GM20431 (cell line): ENCODE measurements around the gene EGFL8.
"Not testable (repeated sequence)": the region's sequence is repeated elsewhere in the genome, so short reads cannot be mapped to it uniquely, and the experiment has no call there.

Source experiments
- in situ Hi-C: fragments of 300-500 bp; cut with MseI, MboI; formaldehyde crosslinking; loops from one replicate; pipeline ENCODE4 v1.15.0; 2020; ENCODE audit warnings: low sequenced_read_pairs; ENCODE audit not compliant: unreplicated experiment

EGFL8 gene

GRCh38 chr6:32181148-32181702 lies 16.8 kb downstream of the EGFL8 start:
- in situ Hi-C loops = no loop called here

GRCh38 chr6:32181915-32182529 lies 17.6 kb downstream of the EGFL8 start:
- in situ Hi-C loops = no loop called here

DNA sequence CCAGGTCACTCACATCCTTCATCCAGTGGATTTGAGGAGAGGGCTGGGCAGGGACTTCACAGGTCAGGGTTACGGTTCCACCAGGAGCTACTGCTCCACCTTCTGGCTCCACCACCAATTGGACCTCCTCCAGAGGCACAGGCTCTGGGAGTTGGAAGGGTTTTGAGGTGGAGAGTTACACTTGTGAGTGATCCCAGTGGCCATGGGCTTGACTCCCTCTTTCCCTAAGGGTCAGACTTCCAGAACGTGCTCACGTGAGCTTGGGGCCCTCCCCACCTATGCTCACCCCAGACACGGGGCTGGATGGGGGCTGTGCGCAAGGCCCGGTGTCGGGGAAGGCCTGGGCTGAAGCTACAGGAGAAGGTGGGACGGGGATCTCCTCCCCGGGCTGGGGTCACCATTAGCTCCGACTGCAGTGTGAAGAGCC lies 18.2 kb downstream of the EGFL8 start:
- in situ Hi-C loops = no loop called here

- in situ Hi-C loops = no loop called here
Measured at GRCh38 chr6:32183030-32183429, 18.6 kb downstream of the EGFL8 start.

GRCh38 chr6:32183483-32184083 lies 19.2 kb downstream of the EGFL8 start:
- in situ Hi-C loops = no loop called here

GRCh38 chr6:32184084-32184640 lies 19.8 kb downstream of the EGFL8 start, which contains the start of gene AGER:
TSS of gene AGER (minus strand) at chr6:32184253. CDS start at chr6:32184222, 31 bp downstream.
- in situ Hi-C loops = no loop called here

GRCh38 chr6:32185681-32186131 lies 21.3 kb downstream of the EGFL8 start:
- in situ Hi-C loops = not testable (repeated sequence)

DNA sequence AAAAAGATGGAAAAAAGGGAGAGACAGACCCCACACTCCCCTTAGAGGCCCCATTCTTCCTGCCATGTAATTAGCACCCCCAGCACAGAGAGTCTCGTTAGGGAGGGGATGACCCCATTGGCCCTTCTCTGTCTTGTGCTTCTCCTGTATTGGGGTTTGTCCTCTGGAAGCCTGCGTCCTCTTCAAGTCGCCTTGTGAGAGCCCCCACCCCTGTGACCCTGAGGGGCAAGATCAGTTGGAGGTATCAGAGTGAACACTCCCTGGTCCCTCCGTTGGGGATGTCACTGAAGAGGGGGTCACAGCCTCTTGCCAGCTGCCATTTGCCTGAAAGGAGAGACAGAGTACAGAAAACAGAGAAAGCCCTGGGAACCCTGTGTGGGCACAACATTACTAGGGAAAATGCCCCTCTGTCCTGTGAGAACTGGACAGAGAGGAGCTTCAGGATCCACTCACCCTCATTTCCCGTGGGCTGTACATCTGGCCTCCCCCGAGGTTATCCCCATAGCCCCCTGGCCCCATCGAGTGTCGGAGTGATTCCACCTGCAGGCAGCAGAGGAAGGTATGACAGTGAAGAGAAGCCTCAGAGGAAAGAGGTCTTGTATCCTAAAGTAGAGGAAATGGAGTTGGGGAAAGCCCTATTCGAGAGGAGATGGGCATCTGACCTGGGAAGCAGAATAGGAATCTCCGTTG lies 21.9 kb downstream of the EGFL8 start:
- in situ Hi-C loops = not testable (repeated sequence)

- in situ Hi-C loops = no loop called here
Measured at GRCh38 chr6:32187009-32187709, 22.8 kb downstream of the EGFL8 start.

- in situ Hi-C loops = not testable (repeated sequence)
Measured at GRCh38 chr6:32187725-32188380, 23.5 kb downstream of the EGFL8 start.

DNA sequence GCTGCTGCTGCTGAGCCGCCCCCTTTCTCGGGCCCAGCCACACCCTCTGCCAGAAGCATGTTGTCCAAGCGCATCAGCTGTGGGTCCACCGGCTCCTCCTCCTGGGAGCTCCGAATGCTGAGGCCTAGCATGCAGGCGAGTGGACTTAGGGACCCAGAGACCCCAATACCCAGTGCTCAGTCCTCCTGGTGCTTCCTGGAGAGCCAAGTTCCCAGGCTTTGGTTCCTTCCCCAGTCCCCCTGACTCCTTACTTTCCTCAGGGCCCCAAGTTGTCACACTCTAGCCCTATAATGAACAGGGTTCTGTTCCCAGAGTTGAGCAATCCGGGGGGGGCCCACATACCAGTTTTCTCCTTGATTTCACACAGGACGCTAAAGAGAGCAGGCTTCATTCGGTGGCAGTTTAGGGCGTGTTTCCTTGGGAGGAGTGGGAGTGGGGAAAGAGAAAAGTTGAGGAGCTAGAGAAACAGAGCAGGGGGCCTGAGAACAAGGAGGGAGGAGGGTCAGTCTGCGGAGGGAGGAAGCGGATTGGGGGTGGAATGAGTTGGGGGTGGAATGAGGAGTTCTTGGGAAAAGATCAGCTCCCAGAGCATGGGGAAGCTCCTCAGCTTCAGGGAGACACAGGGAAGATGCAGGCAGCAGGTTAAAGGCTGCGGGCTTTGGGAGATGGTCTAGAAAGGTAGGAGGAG lies 24.1 kb downstream of the EGFL8 start:
- in situ Hi-C loops = no loop called here

DNA sequence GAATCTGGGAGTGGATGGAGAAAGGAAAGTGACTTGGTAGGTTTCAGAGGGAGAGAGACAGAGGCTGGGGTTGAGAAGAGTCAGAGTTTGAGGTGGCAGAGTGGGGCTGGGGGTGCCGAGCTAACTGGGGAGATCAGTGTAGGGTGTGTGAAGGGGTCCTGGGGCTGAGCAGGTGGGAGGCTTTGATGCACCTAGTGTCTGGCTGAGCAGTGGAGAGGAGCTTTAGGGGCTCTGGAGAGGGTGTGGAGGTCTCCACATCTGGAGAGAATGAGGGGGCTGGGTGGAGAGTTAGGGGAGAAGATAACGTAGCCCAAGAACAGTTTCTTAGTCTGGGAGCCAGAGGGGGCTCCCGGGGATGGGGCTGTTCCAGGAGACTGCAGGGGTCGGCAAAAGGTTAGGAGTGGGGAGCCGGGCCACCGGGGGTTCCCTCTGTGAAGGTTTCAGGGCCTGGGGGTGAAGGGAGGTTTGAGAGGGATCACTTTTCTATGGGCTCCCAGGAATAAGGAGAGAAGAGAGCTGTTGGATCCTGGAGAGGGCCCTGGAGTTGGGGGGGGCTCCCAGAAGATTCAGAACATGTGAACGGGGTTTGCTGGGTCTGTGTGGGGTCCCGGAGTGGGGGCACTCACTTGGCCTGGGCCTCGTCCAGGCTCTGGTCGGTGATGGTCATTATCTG lies 24.8 kb downstream of the EGFL8 start:
- in situ Hi-C loops = no loop called here

- in situ Hi-C loops = no loop called here
Measured at GRCh38 chr6:32189742-32190053, 25.3 kb downstream of the EGFL8 start.

DNA sequence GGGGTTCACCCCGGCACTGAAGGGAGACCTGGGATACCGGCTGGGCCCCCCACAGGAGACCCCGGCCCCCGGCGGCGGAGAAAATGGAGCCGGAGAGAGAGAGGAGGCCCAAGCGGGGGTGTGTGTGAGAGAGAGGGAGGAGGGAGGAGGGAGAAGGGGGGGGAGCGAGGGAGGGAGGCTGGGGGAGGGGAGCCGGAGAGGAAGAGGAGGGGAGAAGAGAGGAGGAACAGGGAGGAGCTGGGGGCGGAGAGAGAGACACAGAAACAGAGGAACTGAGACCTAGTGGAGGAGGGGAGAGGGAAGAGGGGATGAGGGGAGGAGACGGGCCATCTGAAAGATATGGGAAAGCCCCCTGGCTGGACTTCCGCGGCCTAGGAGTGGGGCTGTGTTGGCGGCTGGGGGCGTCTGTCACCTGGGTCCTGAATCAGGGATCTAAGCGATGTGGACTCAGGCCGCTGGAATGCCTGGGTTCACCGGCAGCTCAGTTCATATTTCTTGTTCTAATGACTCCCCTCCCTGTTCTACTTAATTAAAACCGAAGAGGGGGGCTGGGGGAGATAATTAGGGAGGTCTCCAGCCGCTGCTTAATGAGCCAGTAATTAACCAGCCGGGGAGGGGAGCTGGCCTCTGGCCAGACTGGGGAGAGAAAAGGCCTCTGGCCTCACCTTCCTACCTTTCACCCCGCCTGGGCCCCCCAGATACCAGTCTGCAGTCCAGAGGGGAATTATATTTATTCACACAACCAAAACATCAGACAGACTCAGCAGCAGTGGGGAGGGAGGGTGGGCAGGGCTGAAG lies 25.9 kb downstream of the EGFL8 start, which contains the start of gene PBX2:
Gene PBX2, minus strand, starts transcription at position 149 of the 798 bp plus-strand sequence. CDS start 287 bp downstream, outside the sequence.
- in situ Hi-C loops = no loop called here

DNA sequence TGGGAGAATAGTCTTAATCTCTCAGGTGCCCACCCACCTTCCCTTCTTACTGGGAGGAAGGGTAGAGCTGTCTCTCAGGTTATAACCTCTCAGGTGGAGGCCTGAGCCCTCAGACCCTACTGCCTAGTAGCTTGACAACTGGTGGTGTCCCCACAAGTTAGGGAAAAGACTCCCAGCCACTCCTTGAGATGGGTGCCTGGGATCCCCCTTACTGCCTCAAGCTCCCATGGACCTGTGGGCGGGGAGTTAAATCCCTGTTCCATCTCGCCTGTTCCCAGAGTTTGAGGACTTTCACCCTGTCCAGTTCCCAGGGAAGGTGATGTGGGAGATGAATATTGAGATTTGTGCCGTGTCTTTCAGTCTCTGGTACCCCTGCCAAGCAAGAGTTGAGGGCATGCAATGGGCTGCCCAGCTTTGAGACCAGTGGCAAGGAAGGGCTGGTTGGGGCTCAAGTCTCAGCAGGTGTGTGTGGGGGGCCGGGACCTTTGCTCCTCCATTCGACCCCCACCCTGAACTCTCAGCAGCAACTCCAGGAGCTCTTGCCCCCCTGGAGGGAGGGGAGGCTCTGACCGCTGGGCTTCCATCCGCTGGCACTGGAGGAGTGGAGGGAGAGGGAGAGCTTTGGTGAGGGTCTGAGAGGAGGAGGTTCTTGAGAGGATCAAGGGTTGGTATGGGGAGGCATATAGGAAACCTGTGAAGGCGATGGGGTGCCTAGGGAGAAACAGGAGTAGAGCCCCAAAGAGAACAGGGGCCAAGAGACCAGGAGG lies 26.7 kb downstream of the EGFL8 start:
- in situ Hi-C loops = no loop called here

GRCh38 chr6:32191696-32192607 lies 27.6 kb downstream of the EGFL8 start:
- in situ Hi-C loops = no loop called here
